CD4-positive, alpha-beta memory T cell (primary cell): ENCODE measurements around the gene FOXL2. TPM values are rescaled to one million over a fixed set of nuclear protein-coding genes. Genes with fewer than 3 reads are reported as not detected.

Experiments used
- CTCF ChIA-PET: fragments of 350-600 bp; sonication (Branson Sonifier 250); formaldehyde crosslinking; loops from one replicate; lab custom pipeline; 2021; ENCODE audit warnings: inconsistent platforms; ENCODE audit not compliant: partially characterized antibody; lab: Charles Lee
- POLR2A ChIA-PET: fragments of 350-600 bp; sonication (Branson Sonifier 250); formaldehyde crosslinking; loops from one replicate; lab custom pipeline; 2021; ENCODE audit not compliant: partially characterized antibody; lab: Charles Lee
- DNase-seq, 5 donors: peaks; one replicate each; pipeline versions ENCODE4 v3.0.0 to v3.0.0-alpha.2; 2020 to 2022; ENCODE audit warnings: mixed read lengths in 1 of 5
- H3K27ac ChIP-seq: one replicate; pipeline ENCODE4 v1.7.0; 2013; ENCODE audit warnings: low read depth, low read length
- H3K27me3 ChIP-seq: 2 replicates; pipeline ENCODE4 v1.7.0; 2013; ENCODE audit warnings: mild to moderate bottlenecking, low read length, moderate library complexity; ENCODE audit not compliant: insufficient read depth
- H3K36me3 ChIP-seq: 2 replicates; pipeline ENCODE4 v1.7.0; 2013; ENCODE audit warnings: mild to moderate bottlenecking, low read length, moderate library complexity; ENCODE audit not compliant: insufficient read depth
- H3K4me1 ChIP-seq: 2 replicates; pipeline ENCODE4 v1.7.0; 2013; ENCODE audit warnings: mild to moderate bottlenecking, low read length, moderate library complexity; ENCODE audit not compliant: insufficient read depth
- H3K4me3 ChIP-seq, 2 donors: one replicate each; pipeline ENCODE4 v1.7.0; 2013; ENCODE audit warnings: low read length in 2 of 2, mild to moderate bottlenecking in 1 of 2
- H3K9me3 ChIP-seq, 2 donors: one replicate each; pipeline ENCODE4 v1.7.0; 2013; ENCODE audit warnings: low read length in 2 of 2, control low read depth in 1 of 2; ENCODE audit not compliant: control insufficient read depth in 1 of 2
- H3K27ac Mint-ChIP-seq, 7 donors: one replicate each; pipeline ENCODE4 v1.8.0; 2020 to 2021; ENCODE audit warnings: mixed read lengths in 7 of 7, mild to moderate bottlenecking in 6 of 7, inconsistent platforms in 3 of 7, moderate library complexity in 3 of 7
- H3K27me3 Mint-ChIP-seq, 2 donors: one replicate each; pipeline ENCODE4 v1.8.0; 2020 to 2021; ENCODE audit warnings: mixed read lengths in 2 of 2
- H3K36me3 Mint-ChIP-seq, 2 donors: one replicate each; pipeline ENCODE4 v1.8.0; 2020 to 2021; ENCODE audit warnings: mixed read lengths in 2 of 2, inconsistent platforms in 1 of 2, mild to moderate bottlenecking in 1 of 2
- H3K4me1 Mint-ChIP-seq, 4 donors: one replicate each; pipeline ENCODE4 v1.8.0; 2020 to 2021; ENCODE audit warnings: mixed read lengths in 4 of 4, mild to moderate bottlenecking in 1 of 4
- H3K4me3 Mint-ChIP-seq, 8 donors: one replicate each; pipeline ENCODE4 v1.8.0; 2020 to 2021; ENCODE audit warnings: mixed read lengths in 8 of 8, mild to moderate bottlenecking in 7 of 8, moderate library complexity in 6 of 8, inconsistent platforms in 3 of 8
- H3K9me3 Mint-ChIP-seq, 8 donors: one replicate each; pipeline ENCODE4 v1.8.0; 2020 to 2021; ENCODE audit warnings: mixed read lengths in 8 of 8, mild to moderate bottlenecking in 5 of 8, inconsistent platforms in 3 of 8, moderate library complexity in 1 of 8
- intact Hi-C: fragments of 100-400 bp; cut with micrococcal nuclease; formaldehyde crosslinking; loops from one replicate; pipeline ENCODE4 v1.15.1; 2023
- polyA plus RNA-seq, 2 donors: library from polyadenylated mRNA; unstranded; fragments of 300-500 nt; fragmentation: Illumina TruSeq; gene quantifications; one replicate each; pipeline ENCODE4 v1.2.3, GENCODE V29; 2021
- total RNA-seq, 2 experiments: library from RNA; stranded (reverse); gene quantifications; one replicate each; pipeline ENCODE4 v1.2.3, GENCODE V29; 2021

The FOXL2 gene
- not detected for total RNA-seq
- not detected for polyA plus RNA-seq

GRCh38 chr3:138946663-138947494 lies at the start of gene FOXL2, which contains the start of gene FOXL2NB:
Gene FOXL2, minus strand, starts transcription at chr3:138947137. Its CDS starts 415 bp downstream, at chr3:138946722.
Gene FOXL2NB, plus strand, starts transcription at chr3:138947217. Its CDS starts 148 bp downstream, at chr3:138947365.
- H3K27ac ChIP-seq: no peak within 1 kb of the TSS
- peak within 1 kb of the TSS in 2 of 7 donors; percentile 30 to 51 for H3K27ac Mint-ChIP-seq
- peaks cover 63 to 74% of the 10 kb centered on the region in 2 donors for H3K27me3 Mint-ChIP-seq
- ChIA-PET CTCF (interaction anchor here (1.2 to 2.3 kb wide), 3 partner anchors 11 to 31 kb away, joined by 3 to 14 read pairs (median 6); no protein-coding TSS in a partner anchor), POLR2A (no interaction called here)
- peaks cover 41% of the 10 kb centered on the region for H3K4me1 ChIP-seq
- H3K27me3 ChIP-seq: peaks cover 53% of the 10 kb centered on the region
- peak within 1 kb of the TSS; percentile 68 to 89 (median 76) for H3K4me3 Mint-ChIP-seq
- intact Hi-C loops: loop anchor here (10.0 kb wide), 2 partner anchors 612 to 762 kb away; partner anchors contain the start of gene ARMC8
- H3K4me1 Mint-ChIP-seq: peaks cover 28 to 64% (median 37%) of the 10 kb centered on the region in 4 donors
- peaks cover 1 to 4% of the 10 kb centered on the region in 2 donors for H3K36me3 Mint-ChIP-seq
- H3K9me3 ChIP-seq: no peaks in the 10 kb centered on the region
- peaks cover 0 to 14% (median 0%) of the 10 kb centered on the region in 8 donors for H3K9me3 Mint-ChIP-seq
- DNase-seq: peak in 2 of 5 donors; percentile 30 to 32
- H3K36me3 ChIP-seq: no peaks in the 10 kb centered on the region
- H3K4me3 ChIP-seq: peak within 1 kb of the TSS; percentile 23 to 45

DNA sequence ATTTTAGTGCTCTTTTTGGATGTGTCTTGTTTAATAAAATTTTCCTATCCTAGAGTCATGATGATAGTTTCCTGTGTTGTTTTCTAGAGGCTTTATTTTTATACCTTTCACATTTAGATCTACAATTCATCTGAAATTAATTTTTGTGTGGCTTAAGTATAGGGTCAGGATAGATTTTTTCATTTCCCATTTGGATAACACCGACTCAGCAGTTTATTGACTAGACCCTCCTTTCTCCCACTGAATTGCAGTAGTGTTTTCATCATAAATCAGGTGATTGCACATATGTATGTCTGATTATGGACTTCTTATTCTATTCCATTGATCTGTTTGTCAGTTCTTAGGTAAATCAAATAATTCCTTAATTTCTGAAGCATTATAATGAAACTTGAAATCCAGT lies 48.8 kb upstream of the FOXL2 start:
- intact Hi-C loops: no loop called here
- H3K4me1 Mint-ChIP-seq: no peaks in the 10 kb centered on the region
- POLR2A ChIA-PET: no interaction called here
- H3K27ac ChIP-seq: no peak overlapping the region
- H3K4me3 Mint-ChIP-seq: no peak overlapping the region
- DNase-seq: no peak
- H3K9me3 Mint-ChIP-seq: peaks cover 0 to 7% (median 1%) of the 10 kb centered on the region in 8 donors
- no peaks in the 10 kb centered on the region for H3K36me3 Mint-ChIP-seq
- no peak overlapping the region for H3K27ac Mint-ChIP-seq
- no peaks in the 10 kb centered on the region for H3K4me1 ChIP-seq
- CTCF ChIA-PET: no interaction called here
- H3K36me3 ChIP-seq: no peaks in the 10 kb centered on the region
- H3K27me3 ChIP-seq: no peaks in the 10 kb centered on the region
- no peaks in the 10 kb centered on the region for H3K9me3 ChIP-seq
- no peak overlapping the region for H3K4me3 ChIP-seq
- H3K27me3 Mint-ChIP-seq: peaks cover 14 to 25% of the 10 kb centered on the region in 2 donors

- Mint-ChIP-seq H3K4me1 (no peaks in the 10 kb centered on the region), H3K4me3 (no peak overlapping the region), H3K27ac (no peak overlapping the region), H3K36me3 (no peaks in the 10 kb centered on the region), H3K9me3 (no peaks in the 10 kb centered on the region), H3K27me3 (peaks cover 2 to 5% of the 10 kb centered on the region in 2 donors)
- Histone ChIP-seq H3K27ac (no peak overlapping the region), H3K4me3 (no peak overlapping the region), H3K9me3 (no peaks in the 10 kb centered on the region), H3K36me3 (no peaks in the 10 kb centered on the region), H3K27me3 (no peaks in the 10 kb centered on the region), H3K4me1 (no peaks in the 10 kb centered on the region)
- intact Hi-C loops: no loop called here
- DNase-seq: no peak
- ChIA-PET CTCF (interaction anchor here (1.1 kb wide), 1 partner anchor 51 kb away, joined by 3 read pairs; no protein-coding TSS in a partner anchor), POLR2A (no interaction called here)
These were observed 40.2 kb upstream of the FOXL2 start for GRCh38 chr3:138987181-138987580.

DNA sequence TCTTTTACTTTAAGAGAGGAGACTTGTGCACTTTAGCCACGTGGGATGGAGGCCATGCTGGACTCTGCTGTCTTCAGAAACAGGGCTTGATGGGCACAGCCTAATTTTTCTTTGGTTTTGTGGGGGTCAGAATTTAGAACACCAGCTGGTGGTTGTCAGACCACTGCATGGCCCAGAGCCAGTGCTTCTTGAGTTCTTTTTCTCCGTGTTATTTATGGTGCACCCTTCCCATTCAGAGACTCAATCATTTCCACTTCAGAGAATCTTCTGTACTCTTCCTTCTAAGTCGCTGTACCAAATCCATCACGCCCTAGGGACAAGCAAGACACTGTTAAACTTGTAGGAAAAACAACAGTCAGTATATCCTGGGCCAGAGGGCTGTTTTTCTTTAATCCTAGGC lies 39.0 kb upstream of the FOXL2 start:
- CTCF ChIA-PET: interaction anchor here (1.1 kb wide), 1 partner anchor 50 kb away, joined by 3 read pairs; no protein-coding TSS in a partner anchor
- intact Hi-C loops: no loop called here
- Histone ChIP-seq H3K27me3 (no peaks in the 10 kb centered on the region), H3K9me3 (no peaks in the 10 kb centered on the region), H3K4me3 (no peak overlapping the region), H3K36me3 (no peaks in the 10 kb centered on the region), H3K27ac (no peak overlapping the region), H3K4me1 (no peaks in the 10 kb centered on the region)
- H3K4me3 Mint-ChIP-seq: no peak overlapping the region
- no peaks in the 10 kb centered on the region for H3K9me3 Mint-ChIP-seq
- no peaks in the 10 kb centered on the region for H3K4me1 Mint-ChIP-seq
- no peak overlapping the region for H3K27ac Mint-ChIP-seq
- POLR2A ChIA-PET: no interaction called here
- H3K27me3 Mint-ChIP-seq: peaks cover 2 to 4% of the 10 kb centered on the region in 2 donors
- H3K36me3 Mint-ChIP-seq: no peaks in the 10 kb centered on the region
- DNase-seq: no peak

GRCh38 chr3:138984816-138985215 lies 37.9 kb upstream of the FOXL2 start:
- no peaks in the 10 kb centered on the region for H3K9me3 ChIP-seq
- H3K27me3 Mint-ChIP-seq: peaks cover 3 to 6% of the 10 kb centered on the region in 2 donors
- H3K4me3 ChIP-seq: no peak overlapping the region
- no peaks in the 10 kb centered on the region for H3K4me1 Mint-ChIP-seq
- intact Hi-C loops: no loop called here
- H3K27ac ChIP-seq: no peak overlapping the region
- CTCF ChIA-PET: no interaction called here
- no peaks in the 10 kb centered on the region for H3K36me3 Mint-ChIP-seq
- H3K27me3 ChIP-seq: no peaks in the 10 kb centered on the region
- H3K36me3 ChIP-seq: no peaks in the 10 kb centered on the region
- H3K4me1 ChIP-seq: no peaks in the 10 kb centered on the region
- no peak overlapping the region for H3K4me3 Mint-ChIP-seq
- POLR2A ChIA-PET: no interaction called here
- H3K27ac Mint-ChIP-seq: no peak overlapping the region
- no peaks in the 10 kb centered on the region for H3K9me3 Mint-ChIP-seq
- DNase-seq: no peak

DNA sequence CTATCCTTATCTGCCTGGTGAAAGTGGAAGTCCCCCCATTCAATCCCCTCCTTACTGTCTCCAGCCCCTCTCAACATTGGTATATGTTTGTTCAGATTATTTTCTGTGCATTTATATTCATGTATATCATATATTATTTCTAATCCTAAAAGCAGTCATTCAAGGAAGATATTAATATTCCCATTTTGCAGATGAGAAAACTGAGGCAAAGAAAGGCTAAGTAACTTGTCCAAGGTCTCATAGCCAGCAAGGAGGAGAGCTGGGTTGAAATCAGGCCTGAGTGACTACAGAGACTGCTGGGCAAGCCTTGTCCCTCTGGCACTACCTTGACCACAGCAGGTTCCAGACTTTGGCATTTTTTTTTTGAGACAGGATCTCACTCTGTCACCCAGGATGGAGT lies 29.1 kb upstream of the FOXL2 start:
- CTCF ChIA-PET: no interaction called here
- Histone ChIP-seq H3K9me3 (no peaks in the 10 kb centered on the region), H3K4me3 (no peak overlapping the region), H3K27me3 (no peaks in the 10 kb centered on the region), H3K36me3 (no peaks in the 10 kb centered on the region), H3K4me1 (no peaks in the 10 kb centered on the region), H3K27ac (no peak overlapping the region)
- no peak overlapping the region for H3K27ac Mint-ChIP-seq
- no peak overlapping the region for H3K4me3 Mint-ChIP-seq
- H3K9me3 Mint-ChIP-seq: peaks cover 0 to 1% (median 0%) of the 10 kb centered on the region in 8 donors
- POLR2A ChIA-PET: no interaction called here
- intact Hi-C loops: no loop called here
- DNase-seq: no peak
- no peaks in the 10 kb centered on the region for H3K36me3 Mint-ChIP-seq
- no peaks in the 10 kb centered on the region for H3K4me1 Mint-ChIP-seq
- peaks cover 14 to 16% of the 10 kb centered on the region in 2 donors for H3K27me3 Mint-ChIP-seq

DNA sequence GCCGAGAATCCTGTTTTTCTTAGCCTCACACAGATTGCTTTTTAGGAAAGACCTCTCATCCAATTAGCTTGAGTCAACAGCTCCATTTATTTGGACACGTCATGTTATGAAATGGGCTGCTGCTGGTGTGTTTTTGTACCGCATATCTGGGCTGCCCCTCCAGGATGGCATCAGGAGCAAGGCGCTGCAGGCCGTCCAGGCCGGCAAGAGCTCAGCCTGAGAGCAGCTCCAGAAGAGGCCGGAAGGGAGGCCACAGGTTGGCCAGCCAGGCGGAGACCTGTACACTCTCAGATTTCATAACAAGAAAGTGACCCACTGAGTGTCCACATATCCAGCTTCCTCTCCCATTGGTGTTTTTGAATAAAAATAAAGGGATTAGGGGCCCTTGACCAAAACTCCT lies 28.4 kb upstream of the FOXL2 start:
- Histone ChIP-seq H3K36me3 (no peaks in the 10 kb centered on the region), H3K9me3 (no peaks in the 10 kb centered on the region), H3K27ac (no peak overlapping the region), H3K27me3 (no peaks in the 10 kb centered on the region), H3K4me3 (no peak overlapping the region), H3K4me1 (no peaks in the 10 kb centered on the region)
- no peak overlapping the region for H3K4me3 Mint-ChIP-seq
- DNase-seq: no peak
- ChIA-PET POLR2A (no interaction called here), CTCF (no interaction called here)
- intact Hi-C loops: no loop called here
- no peaks in the 10 kb centered on the region for H3K36me3 Mint-ChIP-seq
- no peak overlapping the region for H3K27ac Mint-ChIP-seq
- peaks cover 14 to 16% of the 10 kb centered on the region in 2 donors for H3K27me3 Mint-ChIP-seq
- no peaks in the 10 kb centered on the region for H3K4me1 Mint-ChIP-seq
- H3K9me3 Mint-ChIP-seq: peaks cover 0 to 1% (median 0%) of the 10 kb centered on the region in 8 donors
